Prostate gland (tissue), 2 donors: ENCODE data around the gene PYY. TPM values are rescaled to one million over a fixed set of nuclear protein-coding genes. Genes with fewer than 3 reads are reported as not detected.

ENCODE experiments used
- DNase-seq: peaks from one replicate; pipeline ENCODE4 v3.0.0-alpha.2; 2019; ENCODE audit warnings: low spot score
- H3K27ac ChIP-seq, 2 donors: fragments of 200-600 bp; sonication (generic); 2 replicates each; pipeline ENCODE4 v1.5.1; 2017 to 2019
- H3K27me3 ChIP-seq: fragments of 200-600 bp; sonication (generic); replicated peaks from 2 replicates; pipeline ENCODE4 v1.5.1; 2019; ENCODE audit not compliant: insufficient read depth
- H3K36me3 ChIP-seq, 2 donors: fragments of 200-600 bp; sonication (generic); 1 replicate in 1 of 2; 2 replicates in 1 of 2; pipeline versions ENCODE4 v1.5.1 to v1.8.1; 2017 to 2019
- H3K4me1 ChIP-seq: fragments of 200-600 bp; sonication (generic); replicated peaks from 2 replicates; pipeline ENCODE4 v1.5.1; 2019
- H3K4me3 ChIP-seq, 2 donors: fragments of 200-600 bp; sonication (generic); 2 replicates each; pipeline ENCODE4 v1.5.1; 2017 to 2019
- H3K9me3 ChIP-seq: fragments of 200-600 bp; sonication (generic); 2 replicates; pipeline ENCODE4 v1.5.1; 2017
- POLR2A ChIP-seq: fragments of 450-650 bp; IDR thresholded peaks from one replicate; pipeline ENCODE4 v1.6.1; 2016; ENCODE audit warnings: antibody characterized with exemption, mild to moderate bottlenecking
- POLR2AphosphoS5 ChIP-seq: sonication (generic); formaldehyde crosslinking; IDR thresholded peaks from one replicate; pipeline ENCODE4 v1.6.1; 2017; ENCODE audit warnings: antibody characterized with exemption
- WGBS: methylation state at CpG from one replicate; pipeline ENCODE4 v1.1.5; 2018; 5-methylcytosine and 5-hydroxymethylcytosine counted together
- intact Hi-C: fragments of 100-400 bp; cut with DNase I; formaldehyde crosslinking; loops from one replicate; pipeline ENCODE4 v1.14.2; 2022
- total RNA-seq, 2 donors: library from RNA; depleted of rRNA; stranded (reverse); fragments of >200 nt; gene quantifications; one replicate each; pipeline ENCODE4 v1.1.0, GENCODE V29; 2016
- TF ChIP-seq, protein P1 (sequence below), 4 experiments: fragments of 200-600 bp in 2 of 4; fragments of 450-650 bp in 2 of 4; sonication (generic) in 2 of 4; IDR thresholded peaks; 1 replicate in 3 of 4; 2 replicates in 1 of 4; pipeline ENCODE4 v1.5.1; 2016 to 2019; ENCODE audit warnings: antibody characterized with exemption in 4 of 4, mild to moderate bottlenecking in 2 of 4, moderate library complexity in 2 of 4

Gene PYY
- total RNA-seq, 2 donors from 2014 or later = not detected

DNA sequence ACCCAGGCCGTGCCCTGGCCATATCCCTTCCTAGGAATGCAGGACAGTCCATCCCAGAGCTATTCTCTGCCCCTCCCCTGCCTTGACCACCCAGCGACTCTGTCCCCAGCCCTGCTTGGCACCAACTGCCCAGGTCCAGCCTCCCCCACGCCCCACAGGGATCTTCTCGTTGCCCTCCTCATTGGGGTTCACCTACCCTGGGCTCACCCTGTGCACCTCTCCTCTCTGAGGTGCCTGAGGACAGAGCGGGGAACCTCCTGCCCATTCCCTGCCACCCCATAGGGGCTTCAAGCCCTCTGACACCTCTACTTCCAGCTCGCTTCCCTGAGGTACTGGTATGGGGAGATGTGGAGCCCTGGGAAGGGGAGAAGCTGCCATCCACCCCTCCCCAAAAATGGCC lies 40.2 kb downstream of the PYY start:
- H3K9me3 ChIP-seq = no peaks in the 10 kb centered on the region
- H3K27me3 ChIP-seq = no peaks in the 10 kb centered on the region
- no peak overlapping the region for H3K4me3 ChIP-seq
- no peak overlapping the region for H3K27ac ChIP-seq
- no peak for DNase-seq
- intact Hi-C loops = no loop called here
- no peaks in the 10 kb centered on the region for H3K36me3 ChIP-seq
- no peaks in the 10 kb centered on the region for H3K4me1 ChIP-seq
- TF ChIP-seq, protein P1, sequence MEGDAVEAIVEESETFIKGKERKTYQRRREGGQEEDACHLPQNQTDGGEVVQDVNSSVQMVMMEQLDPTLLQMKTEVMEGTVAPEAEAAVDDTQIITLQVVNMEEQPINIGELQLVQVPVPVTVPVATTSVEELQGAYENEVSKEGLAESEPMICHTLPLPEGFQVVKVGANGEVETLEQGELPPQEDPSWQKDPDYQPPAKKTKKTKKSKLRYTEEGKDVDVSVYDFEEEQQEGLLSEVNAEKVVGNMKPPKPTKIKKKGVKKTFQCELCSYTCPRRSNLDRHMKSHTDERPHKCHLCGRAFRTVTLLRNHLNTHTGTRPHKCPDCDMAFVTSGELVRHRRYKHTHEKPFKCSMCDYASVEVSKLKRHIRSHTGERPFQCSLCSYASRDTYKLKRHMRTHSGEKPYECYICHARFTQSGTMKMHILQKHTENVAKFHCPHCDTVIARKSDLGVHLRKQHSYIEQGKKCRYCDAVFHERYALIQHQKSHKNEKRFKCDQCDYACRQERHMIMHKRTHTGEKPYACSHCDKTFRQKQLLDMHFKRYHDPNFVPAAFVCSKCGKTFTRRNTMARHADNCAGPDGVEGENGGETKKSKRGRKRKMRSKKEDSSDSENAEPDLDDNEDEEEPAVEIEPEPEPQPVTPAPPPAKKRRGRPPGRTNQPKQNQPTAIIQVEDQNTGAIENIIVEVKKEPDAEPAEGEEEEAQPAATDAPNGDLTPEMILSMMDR (IDR thresholded peaks at IDR 0.05) = no peak
- no peak for TF ChIP-seq POLR2A
- 79% methylated on average over 6 of the region's 6 CpGs for WGBS

DNA sequence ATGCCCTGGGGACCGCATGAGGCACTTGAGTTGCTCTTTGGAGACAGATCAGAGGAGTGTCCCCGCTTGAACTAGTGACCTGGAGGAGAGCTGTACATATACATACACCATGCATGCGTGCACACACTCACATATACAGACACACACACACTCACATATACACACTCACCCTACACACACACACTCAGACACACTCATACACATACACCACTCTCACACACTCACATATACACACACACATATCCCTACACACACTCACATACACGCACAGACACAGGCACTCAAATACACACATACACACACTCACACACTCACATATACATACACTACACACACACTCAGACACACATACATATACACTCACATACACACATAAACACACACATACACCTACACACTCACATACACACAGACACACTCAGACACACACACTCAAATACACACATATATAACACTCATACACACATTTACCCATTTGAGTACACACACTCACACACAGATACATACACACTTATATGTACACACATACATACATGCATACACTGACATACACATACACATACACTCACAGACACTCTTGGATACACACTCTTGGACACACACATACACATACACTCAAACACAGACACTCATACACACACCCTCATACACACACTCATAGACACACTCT lies 41.0 kb downstream of the PYY start:
- no peak overlapping the region for H3K4me3 ChIP-seq
- H3K27me3 ChIP-seq = no peaks in the 10 kb centered on the region
- no peaks in the 10 kb centered on the region for H3K4me1 ChIP-seq
- no peak overlapping the region for H3K27ac ChIP-seq
- H3K36me3 ChIP-seq = no peaks in the 10 kb centered on the region
- TF ChIP-seq POLR2AphosphoS5 (no peak), POLR2A (no peak)
- TF ChIP-seq, protein P1 (IDR thresholded peaks at IDR 0.05) = no peak
- intact Hi-C loops = no loop called here
- 57% methylated on average over 4 of the region's 4 CpGs for WGBS
- no peak for DNase-seq
- no peaks in the 10 kb centered on the region for H3K9me3 ChIP-seq

DNA sequence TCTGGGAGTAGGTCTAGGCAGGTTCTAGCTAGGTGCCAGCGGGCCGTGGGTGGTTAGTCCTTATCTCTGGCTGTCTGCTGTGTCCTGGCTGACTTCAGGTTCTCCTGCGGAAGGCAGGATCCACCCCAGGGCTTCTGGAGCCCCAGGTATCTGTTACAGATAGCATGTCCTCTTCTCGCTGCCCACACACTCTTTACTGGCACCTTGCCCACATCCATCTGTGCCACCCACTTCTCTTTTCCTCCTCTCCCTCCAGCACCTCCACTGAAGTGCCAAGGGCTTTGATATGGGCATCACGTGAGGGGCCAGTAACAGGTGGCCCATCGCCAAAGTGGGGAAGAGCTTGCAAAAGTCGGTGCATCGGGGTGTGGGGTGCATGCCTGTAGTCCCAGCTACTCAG lies 41.8 kb downstream of the PYY start:
- Histone ChIP-seq H3K4me3 (no peak overlapping the region), H3K4me1 (no peaks in the 10 kb centered on the region), H3K36me3 (no peaks in the 10 kb centered on the region), H3K27me3 (no peaks in the 10 kb centered on the region), H3K27ac (no peak overlapping the region), H3K9me3 (no peaks in the 10 kb centered on the region)
- DNase-seq = no peak
- intact Hi-C loops = no loop called here
- TF ChIP-seq POLR2AphosphoS5 (no peak), POLR2A (no peak)
- TF ChIP-seq, protein P1 (IDR thresholded peaks at IDR 0.05) = no peak
- WGBS = 42% methylated on average over 8 of the region's 8 CpGs

DNA sequence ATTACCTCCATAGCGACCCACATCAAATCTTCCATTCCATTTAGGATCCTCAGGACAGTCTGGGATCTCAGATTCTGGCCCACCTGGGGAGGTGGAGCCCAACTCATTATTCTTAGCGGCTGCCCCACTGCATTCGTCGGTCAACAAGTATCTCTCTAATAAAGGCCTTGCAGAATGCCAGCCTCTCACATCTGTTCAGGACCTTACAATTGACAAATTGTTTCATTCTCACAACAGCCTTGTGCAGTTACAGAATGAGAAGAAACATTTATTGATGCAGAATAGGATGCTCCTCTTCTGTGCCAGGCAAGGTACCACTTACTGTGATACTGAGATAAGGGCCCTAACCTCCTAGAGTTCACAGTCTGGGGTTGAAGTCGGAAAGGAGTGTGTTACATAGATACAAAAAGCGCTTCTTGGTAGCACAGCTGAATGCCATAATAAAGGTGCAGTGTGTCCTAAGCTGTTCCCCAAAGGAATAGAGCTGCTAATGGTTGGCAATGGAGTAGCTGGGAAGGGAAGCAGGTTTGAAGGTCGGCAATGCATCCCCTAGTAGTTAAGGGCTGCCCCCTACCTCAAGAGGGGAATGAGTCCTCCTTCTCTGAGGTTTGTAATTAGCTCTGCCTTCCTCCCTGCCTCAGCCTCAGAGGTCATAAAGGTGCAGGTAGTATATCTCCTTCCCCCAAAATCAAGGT lies 44.1 kb downstream of the PYY start:
- Histone ChIP-seq H3K4me1 (peaks cover 6% of the 10 kb centered on the region), H3K4me3 (no peak overlapping the region), H3K36me3 (no peaks in the 10 kb centered on the region), H3K27ac (no peak overlapping the region), H3K27me3 (no peaks in the 10 kb centered on the region), H3K9me3 (no peaks in the 10 kb centered on the region)
- intact Hi-C loops = no loop called here
- WGBS = 63% methylated on average over 7 of the region's 7 CpGs
- TF ChIP-seq, protein P1 (IDR thresholded peaks at IDR 0.05) = no peak
- TF ChIP-seq POLR2AphosphoS5 (no peak), POLR2A (no peak)
- no peak for DNase-seq
